HepG2 (cell line): ENCODE results near the gene CDK10. TPM values are rescaled to one million over a fixed set of nuclear protein-coding genes. Genes with fewer than 3 reads are reported as not detected.

Source experiments
- BCL6 ChIP-seq: IDR thresholded peaks from 2 replicates; pipeline ENCODE4 v1.6.1; 2016; ENCODE audit warnings: missing genetic modification reagents, missing compliant biosample characterization
- KDM1A ChIP-seq: IDR thresholded peaks from 2 replicates; pipeline ENCODE4 v1.6.1; 2016; ENCODE audit warnings: missing compliant biosample characterization
- MATR3 ChIP-seq: sonication (generic); formaldehyde crosslinking; IDR thresholded peaks from 2 replicates; pipeline ENCODE4 v1.4.0; 2020; ENCODE audit warnings: missing genetic modification reagents
- MIER3 ChIP-seq: IDR thresholded peaks from 2 replicates; pipeline ENCODE4 v1.6.1; 2016; ENCODE audit warnings: missing compliant biosample characterization, borderline replicate concordance
- MLX ChIP-seq: IDR thresholded peaks from 2 replicates; pipeline ENCODE4 v1.6.1; 2016
- PAWR ChIP-seq: sonication (generic); formaldehyde crosslinking; IDR thresholded peaks from 2 replicates; pipeline ENCODE4 v1.4.0; 2020; ENCODE audit warnings: missing genetic modification reagents, mild to moderate bottlenecking, borderline replicate concordance
- PPARG ChIP-seq: conservative IDR thresholded peaks from 2 replicates; pipeline ENCODE4 v1.6.1; 2016; ENCODE audit warnings: missing biosample characterization, missing genetic modification reagents
- SATB2 ChIP-seq: sonication (generic); formaldehyde crosslinking; IDR thresholded peaks from 2 replicates; pipeline ENCODE4 v1.5.0; 2020; ENCODE audit warnings: missing genetic modification reagents
- SNAPC2 ChIP-seq: sonication (generic); formaldehyde crosslinking; IDR thresholded peaks from 2 replicates; pipeline ENCODE4 v1.8.1; 2022; ENCODE audit warnings: mild to moderate bottlenecking, missing genetic modification reagents
- SSRP1 ChIP-seq: IDR thresholded peaks from 2 replicates; pipeline ENCODE4 v1.6.1; 2016; ENCODE audit warnings: control low read depth
- TIGD3 ChIP-seq: sonication (generic); formaldehyde crosslinking; IDR thresholded peaks from 2 replicates; pipeline ENCODE4 v1.5.1; 2020; ENCODE audit warnings: mild to moderate bottlenecking, missing genetic modification reagents, borderline replicate concordance
- TRAFD1 ChIP-seq: sonication (generic); formaldehyde crosslinking; IDR thresholded peaks from 2 replicates; pipeline ENCODE4 v1.5.1; 2020; ENCODE audit warnings: missing genetic modification reagents, mild to moderate bottlenecking, borderline replicate concordance
- ZBTB33 ChIP-seq: sonication (generic); formaldehyde crosslinking; IDR thresholded peaks from 2 replicates; pipeline ENCODE4 v1.4.0; 2020; ENCODE audit warnings: missing genetic modification reagents
- ZNF383 ChIP-seq: sonication (generic); formaldehyde crosslinking; IDR thresholded peaks from 2 replicates; pipeline ENCODE4 v1.4.0; 2020; ENCODE audit warnings: missing genetic modification reagents, mild to moderate bottlenecking, borderline replicate concordance
- ZNF577 ChIP-seq: sonication (generic); formaldehyde crosslinking; IDR thresholded peaks from 2 replicates; pipeline ENCODE4 v1.4.0; 2020; ENCODE audit warnings: mild to moderate bottlenecking, low read depth, missing genetic modification reagents, borderline replicate concordance
- ZZZ3 ChIP-seq: sonication (generic); formaldehyde crosslinking; IDR thresholded peaks from 2 replicates; pipeline ENCODE4 v1.4.0; 2020; ENCODE audit warnings: missing genetic modification reagents, mild to moderate bottlenecking, borderline replicate concordance
- polyA plus RNA-seq, 8 experiments: library from polyadenylated mRNA; depleted of rRNA in 3 of 8; stranded (reverse) in 7 of 8; unstranded in 1 of 8; fragments of >200 nt; fragmentation: Illumina TruSeq in 4 of 8; extraction: Trizol in 4 of 8; gene quantifications; 2 replicates each; pipeline versions ENCODE4 v1.2.1 to v1.2.3, GENCODE V29; 2011 to 2016; ENCODE audit warnings: low read depth in 4 of 8, missing spikeins in 1 of 8, mixed read lengths in 1 of 8; ENCODE audit not compliant: insufficient read depth in 1 of 8
- total RNA-seq, 5 experiments: library from RNA; depleted of rRNA; stranded (reverse); fragments of >200 nt; fragmentation: Illumina TruSeq; extraction: Trizol; gene quantifications; 2 replicates each; pipeline ENCODE4 v1.2.3, GENCODE V29; 2016; ENCODE audit warnings: low read depth in 1 of 5
- TF ChIP-seq, protein P1 (sequence below): sonication (generic); formaldehyde crosslinking; IDR thresholded peaks from 2 replicates; pipeline ENCODE4 v1.5.1; 2020; ENCODE audit warnings: missing genetic modification reagents, mild to moderate bottlenecking, borderline replicate concordance
- TF ChIP-seq, protein P2 (sequence below): sonication (generic); formaldehyde crosslinking; conservative IDR thresholded peaks from 2 replicates; pipeline ENCODE4 v1.4.0; 2020; ENCODE audit warnings: missing genetic modification reagents

CDK10 gene
- total and polyA plus RNA-seq, 2 of the 13 experiments (the other 11 are each of a cell fraction or from before 2014, with no cell fraction given), result 2.5 to 3.9 TPM

- TF ChIP-seq PPARG (peak; percentile 91), ZNF383 (CRISPR knock-in tag) (no peak), PAWR (CRISPR knock-in tag) (0 out of 2 replicates have a peak, but pooled peaks have one; percentile 68), ZZZ3 (peak; percentile 91), SATB2 (CRISPR knock-in tag) (peak; percentile 96), TRAFD1 (CRISPR knock-in tag) (peak; percentile 100), MLX (CRISPR knock-in tag) (peak; percentile 99), MIER3 (CRISPR knock-in tag) (peak; percentile 97), KDM1A (CRISPR knock-in tag) (peak; percentile 35; the same call in 1 of the 2 replicates), SSRP1 (CRISPR knock-in tag) (0 out of 2 replicates have a peak, but pooled peaks have one; percentile 59), BCL6 (CRISPR knock-in tag) (peak; percentile 81), TIGD3 (CRISPR knock-in tag) (peak; percentile 91; the same call in 1 of the 2 replicates), ZNF577 (CRISPR knock-in tag) (0 out of 2 replicates have a peak, but pooled peaks have one; percentile 62), SNAPC2 (CRISPR knock-in tag) (peak; percentile 99), ZBTB33 (CRISPR knock-in tag) (peak; percentile 80; the same call in 1 of the 2 replicates), MATR3 (CRISPR knock-in tag) (no peak)
- TF ChIP-seq, protein P1, sequence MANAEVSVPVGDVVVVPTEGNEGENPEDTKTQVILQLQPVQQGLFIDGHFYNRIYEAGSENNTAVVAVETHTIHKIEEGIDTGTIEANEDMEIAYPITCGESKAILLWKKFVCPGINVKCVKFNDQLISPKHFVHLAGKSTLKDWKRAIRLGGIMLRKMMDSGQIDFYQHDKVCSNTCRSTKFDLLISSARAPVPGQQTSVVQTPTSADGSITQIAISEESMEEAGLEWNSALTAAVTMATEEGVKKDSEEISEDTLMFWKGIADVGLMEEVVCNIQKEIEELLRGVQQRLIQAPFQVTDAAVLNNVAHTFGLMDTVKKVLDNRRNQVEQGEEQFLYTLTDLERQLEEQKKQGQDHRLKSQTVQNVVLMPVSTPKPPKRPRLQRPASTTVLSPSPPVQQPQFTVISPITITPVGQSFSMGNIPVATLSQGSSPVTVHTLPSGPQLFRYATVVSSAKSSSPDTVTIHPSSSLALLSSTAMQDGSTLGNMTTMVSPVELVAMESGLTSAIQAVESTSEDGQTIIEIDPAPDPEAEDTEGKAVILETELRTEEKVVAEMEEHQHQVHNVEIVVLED (CRISPR knock-in tag), result peak; percentile 87
- TF ChIP-seq, protein P2, sequence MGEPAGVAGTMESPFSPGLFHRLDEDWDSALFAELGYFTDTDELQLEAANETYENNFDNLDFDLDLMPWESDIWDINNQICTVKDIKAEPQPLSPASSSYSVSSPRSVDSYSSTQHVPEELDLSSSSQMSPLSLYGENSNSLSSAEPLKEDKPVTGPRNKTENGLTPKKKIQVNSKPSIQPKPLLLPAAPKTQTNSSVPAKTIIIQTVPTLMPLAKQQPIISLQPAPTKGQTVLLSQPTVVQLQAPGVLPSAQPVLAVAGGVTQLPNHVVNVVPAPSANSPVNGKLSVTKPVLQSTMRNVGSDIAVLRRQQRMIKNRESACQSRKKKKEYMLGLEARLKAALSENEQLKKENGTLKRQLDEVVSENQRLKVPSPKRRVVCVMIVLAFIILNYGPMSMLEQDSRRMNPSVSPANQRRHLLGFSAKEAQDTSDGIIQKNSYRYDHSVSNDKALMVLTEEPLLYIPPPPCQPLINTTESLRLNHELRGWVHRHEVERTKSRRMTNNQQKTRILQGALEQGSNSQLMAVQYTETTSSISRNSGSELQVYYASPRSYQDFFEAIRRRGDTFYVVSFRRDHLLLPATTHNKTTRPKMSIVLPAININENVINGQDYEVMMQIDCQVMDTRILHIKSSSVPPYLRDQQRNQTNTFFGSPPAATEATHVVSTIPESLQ (CRISPR knock-in tag), result peak; percentile 91; the same call in 1 of the 2 replicates
These were observed 827 bp downstream of the CDK10 start (continued) for GRCh38 chr16:89687092-89687940.
